Stomach (tissue), 4 donors: Measurements from ENCODE around the gene SENP1.

Source experiments
- EP300 ChIP-seq: sonication (generic); formaldehyde crosslinking; IDR thresholded peaks from one replicate; pipeline ENCODE4 v1.6.1; 2017; ENCODE audit warnings: antibody characterized with exemption
- TF ChIP-seq, protein P1 (sequence below), 7 experiments: fragments of 450-650 bp in 4 of 7; fragments of 200-600 bp in 3 of 7; sonication (generic) in 3 of 7; IDR thresholded peaks; one replicate each; pipeline ENCODE4 v1.5.1; 2016 to 2019; ENCODE audit warnings: antibody characterized with exemption in 7 of 7, control low read depth in 2 of 7, mild to moderate bottlenecking in 1 of 7

DNA sequence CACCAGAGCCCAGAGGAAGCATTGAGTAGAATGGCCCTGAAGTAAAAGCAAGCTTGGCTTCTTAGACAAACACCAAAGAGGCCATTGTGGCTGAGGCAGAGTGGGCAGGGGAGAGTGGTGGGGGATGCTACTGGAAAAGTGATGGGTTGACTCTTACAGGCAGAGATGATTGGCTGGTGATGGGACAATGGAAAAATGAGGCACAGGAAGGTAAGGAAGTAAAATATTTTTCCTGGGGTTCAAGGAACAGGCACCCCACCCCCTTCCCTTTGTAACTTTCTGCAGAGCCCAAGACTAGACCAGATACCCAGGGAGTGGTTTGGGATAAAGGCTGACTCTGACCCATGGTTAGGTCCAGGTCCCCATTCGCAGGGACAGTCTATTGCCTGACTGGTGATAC lies 66.7 kb downstream of the SENP1 start:
- TF ChIP-seq, protein P1, sequence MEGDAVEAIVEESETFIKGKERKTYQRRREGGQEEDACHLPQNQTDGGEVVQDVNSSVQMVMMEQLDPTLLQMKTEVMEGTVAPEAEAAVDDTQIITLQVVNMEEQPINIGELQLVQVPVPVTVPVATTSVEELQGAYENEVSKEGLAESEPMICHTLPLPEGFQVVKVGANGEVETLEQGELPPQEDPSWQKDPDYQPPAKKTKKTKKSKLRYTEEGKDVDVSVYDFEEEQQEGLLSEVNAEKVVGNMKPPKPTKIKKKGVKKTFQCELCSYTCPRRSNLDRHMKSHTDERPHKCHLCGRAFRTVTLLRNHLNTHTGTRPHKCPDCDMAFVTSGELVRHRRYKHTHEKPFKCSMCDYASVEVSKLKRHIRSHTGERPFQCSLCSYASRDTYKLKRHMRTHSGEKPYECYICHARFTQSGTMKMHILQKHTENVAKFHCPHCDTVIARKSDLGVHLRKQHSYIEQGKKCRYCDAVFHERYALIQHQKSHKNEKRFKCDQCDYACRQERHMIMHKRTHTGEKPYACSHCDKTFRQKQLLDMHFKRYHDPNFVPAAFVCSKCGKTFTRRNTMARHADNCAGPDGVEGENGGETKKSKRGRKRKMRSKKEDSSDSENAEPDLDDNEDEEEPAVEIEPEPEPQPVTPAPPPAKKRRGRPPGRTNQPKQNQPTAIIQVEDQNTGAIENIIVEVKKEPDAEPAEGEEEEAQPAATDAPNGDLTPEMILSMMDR (IDR thresholded peaks at IDR 0.05), result no peak
- TF ChIP-seq EP300, result no peak
